GM13976 (cell line): ENCODE data around the gene ECT2L.

Source experiments
- DNase-seq: peaks from one replicate; pipeline ENCODE4 v3.0.0; 2012; ENCODE audit warnings: low spot score
- in situ Hi-C: fragments of 300-500 bp; cut with MboI; formaldehyde crosslinking; loops from one replicate; pipeline ENCODE4 v1.12.0; 2022; ENCODE audit warnings: low sequenced_read_pairs, mixed read lengths, inconsistent platforms; ENCODE audit not compliant: unreplicated experiment
- TF ChIP-seq, protein P1 (sequence below): IDR thresholded peaks from 2 replicates; pipeline ENCODE4 v1.5.1; 2012; ENCODE audit warnings: borderline replicate concordance, mild to moderate bottlenecking; ENCODE audit not compliant: insufficient read depth; ENCODE audit errors: extremely low read depth, missing control alignments, control extremely low read depth

ECT2L gene

GRCh38 chr6:138830248-138830647, 34.4 kb downstream of the ECT2L start:
- TF ChIP-seq, protein P1, sequence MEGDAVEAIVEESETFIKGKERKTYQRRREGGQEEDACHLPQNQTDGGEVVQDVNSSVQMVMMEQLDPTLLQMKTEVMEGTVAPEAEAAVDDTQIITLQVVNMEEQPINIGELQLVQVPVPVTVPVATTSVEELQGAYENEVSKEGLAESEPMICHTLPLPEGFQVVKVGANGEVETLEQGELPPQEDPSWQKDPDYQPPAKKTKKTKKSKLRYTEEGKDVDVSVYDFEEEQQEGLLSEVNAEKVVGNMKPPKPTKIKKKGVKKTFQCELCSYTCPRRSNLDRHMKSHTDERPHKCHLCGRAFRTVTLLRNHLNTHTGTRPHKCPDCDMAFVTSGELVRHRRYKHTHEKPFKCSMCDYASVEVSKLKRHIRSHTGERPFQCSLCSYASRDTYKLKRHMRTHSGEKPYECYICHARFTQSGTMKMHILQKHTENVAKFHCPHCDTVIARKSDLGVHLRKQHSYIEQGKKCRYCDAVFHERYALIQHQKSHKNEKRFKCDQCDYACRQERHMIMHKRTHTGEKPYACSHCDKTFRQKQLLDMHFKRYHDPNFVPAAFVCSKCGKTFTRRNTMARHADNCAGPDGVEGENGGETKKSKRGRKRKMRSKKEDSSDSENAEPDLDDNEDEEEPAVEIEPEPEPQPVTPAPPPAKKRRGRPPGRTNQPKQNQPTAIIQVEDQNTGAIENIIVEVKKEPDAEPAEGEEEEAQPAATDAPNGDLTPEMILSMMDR: no peak
- DNase-seq: no peak
- in situ Hi-C loops: no loop called here

GRCh38 chr6:138832182-138832581, 36.3 kb downstream of the ECT2L start:
- TF ChIP-seq, protein P1: no peak
- DNase-seq: no peak
- in situ Hi-C loops: no loop called here

DNA sequence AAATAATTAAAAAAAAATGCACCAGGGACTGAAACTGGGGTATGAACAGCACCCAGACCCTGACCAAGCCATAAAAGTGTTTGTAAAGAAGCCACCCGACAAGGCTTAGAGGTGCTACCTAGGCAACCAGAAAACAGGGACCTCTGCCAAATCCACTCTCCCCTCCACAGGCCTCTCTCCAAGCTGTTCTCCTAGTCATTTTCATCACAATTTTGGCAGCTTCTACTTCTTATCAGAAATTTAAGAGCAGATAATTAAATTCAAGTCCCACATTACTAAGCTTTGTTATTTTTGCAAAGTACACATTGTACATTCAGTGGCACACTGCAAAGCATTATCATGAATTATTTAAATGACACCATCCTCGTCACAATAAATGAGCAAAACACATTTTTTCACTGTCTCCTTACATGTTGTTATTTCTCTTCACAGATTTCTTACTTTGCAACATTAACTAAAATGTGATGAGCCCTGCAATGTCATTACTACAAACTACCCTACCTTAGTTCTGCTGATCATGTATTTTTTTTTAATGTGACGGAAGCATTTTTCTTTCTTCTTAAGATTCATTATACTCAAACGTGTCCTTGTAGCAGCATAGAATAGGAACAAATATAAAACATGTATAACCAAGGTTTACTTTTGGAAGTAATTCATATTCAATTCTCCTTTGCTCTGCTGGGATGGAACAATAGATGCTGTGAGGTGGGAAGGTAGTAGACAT, 38.1 kb downstream of the ECT2L start:
- TF ChIP-seq, protein P1: no peak
- in situ Hi-C loops: no loop called here
- no peak for DNase-seq

GRCh38 chr6:138837246-138837645, 41.4 kb downstream of the ECT2L start:
- in situ Hi-C loops: no loop called here
- no peak for DNase-seq
- TF ChIP-seq, protein P1: no peak

- TF ChIP-seq, protein P1: no peak
- no peak for DNase-seq
- in situ Hi-C loops: no loop called here
These were observed 48.3 kb downstream of the ECT2L start for GRCh38 chr6:138844192-138844591.

- TF ChIP-seq, protein P1: no peak
- in situ Hi-C loops: no loop called here
These were observed 52.0 kb downstream of the ECT2L start for GRCh38 chr6:138847884-138848283.

More at GRCh38 chr6:138847884-138848283, 52.0 kb downstream of the ECT2L start:
- DNase-seq: no peak
